H9 (cell line): ENCODE measurements around the gene LFNG. TPM values are rescaled to one million over a fixed set of nuclear protein-coding genes. Genes with fewer than 3 reads are reported as not detected.

Experiments used
- DNase-seq: peaks from one replicate; pipeline ENCODE4 v3.0.0-alpha.2; 2017
- H2AFZ ChIP-seq: one replicate; pipeline ENCODE4 v1.6.1; 2013; ENCODE audit warnings: mild to moderate bottlenecking, low read length, control low read depth, moderate library complexity
- H2AK5ac ChIP-seq: 2 replicates; pipeline ENCODE4 v1.6.1; 2013; ENCODE audit warnings: low read length, control low read depth, mixed read lengths; ENCODE audit not compliant: insufficient read length
- H2BK120ac ChIP-seq: one replicate; pipeline ENCODE4 v1.6.1; 2013; ENCODE audit warnings: low read depth, mild to moderate bottlenecking, low read length, control low read depth, inconsistent platforms; ENCODE audit not compliant: poor library complexity, severe bottlenecking
- H2BK12ac ChIP-seq: 2 replicates; pipeline ENCODE4 v1.6.1; 2013; ENCODE audit warnings: low read length, control low read depth, mixed read lengths, low read depth; ENCODE audit not compliant: insufficient read length
- H2BK15ac ChIP-seq: 2 replicates; pipeline ENCODE4 v1.6.1; 2013; ENCODE audit warnings: low read depth, low read length, control low read depth
- H2BK20ac ChIP-seq: one replicate; pipeline ENCODE4 v1.6.1; 2013; ENCODE audit warnings: low read depth, mild to moderate bottlenecking, low read length, control low read depth, inconsistent platforms; ENCODE audit not compliant: poor library complexity, severe bottlenecking
- H2BK5ac ChIP-seq: 2 replicates; pipeline ENCODE4 v1.6.1; 2013; ENCODE audit warnings: low read length, control low read depth, mixed read lengths; ENCODE audit not compliant: insufficient read length
- H3K14ac ChIP-seq: 2 replicates; pipeline ENCODE4 v1.6.1; 2013; ENCODE audit warnings: low read length, control low read depth; ENCODE audit not compliant: insufficient read depth
- H3K18ac ChIP-seq: 2 replicates; pipeline ENCODE4 v1.6.1; 2013; ENCODE audit warnings: low read depth, mild to moderate bottlenecking, mixed read lengths, low read length, control low read depth; ENCODE audit not compliant: insufficient read length
- H3K23ac ChIP-seq: 2 replicates; pipeline ENCODE4 v1.6.1; 2013; ENCODE audit warnings: low read length, control low read depth, mixed read lengths, low read depth; ENCODE audit not compliant: insufficient read length
- H3K23me2 ChIP-seq: 2 replicates; pipeline ENCODE4 v1.6.1; 2013; ENCODE audit warnings: low read depth, mild to moderate bottlenecking, mixed read lengths, low read length, control low read depth; ENCODE audit not compliant: insufficient read length, poor library complexity, severe bottlenecking
- H3K27ac ChIP-seq: 2 replicates; pipeline ENCODE4 v1.5.1; 2013; ENCODE audit warnings: low read length, control low read depth, mixed read lengths, low read depth; ENCODE audit not compliant: insufficient read length
- H3K27me3 ChIP-seq: 2 replicates; pipeline ENCODE4 v1.6.1; 2013; ENCODE audit warnings: low read length, control low read depth, inconsistent platforms; ENCODE audit not compliant: insufficient read depth
- H3K4ac ChIP-seq: 2 replicates; pipeline ENCODE4 v1.6.1; 2013; ENCODE audit warnings: low read depth, mild to moderate bottlenecking, control low read depth, inconsistent platforms, low read length, moderate library complexity
- H3K4me1 ChIP-seq: 2 replicates; pipeline ENCODE4 v1.6.1; 2013; ENCODE audit warnings: low read length, control low read depth, inconsistent platforms; ENCODE audit not compliant: insufficient read depth
- H3K4me2 ChIP-seq: 2 replicates; pipeline ENCODE4 v1.6.1; 2013; ENCODE audit warnings: low read length, control low read depth, mixed read lengths; ENCODE audit not compliant: insufficient read length, insufficient read depth
- H3K56ac ChIP-seq: 2 replicates; pipeline ENCODE4 v1.6.1; 2013; ENCODE audit warnings: low read depth, mild to moderate bottlenecking, mixed read lengths, low read length, control low read depth; ENCODE audit not compliant: insufficient read length
- H3K79me1 ChIP-seq: 2 replicates; pipeline ENCODE4 v1.6.1; 2013; ENCODE audit warnings: low read depth, mild to moderate bottlenecking, moderate library complexity, low read length, control low read depth, inconsistent platforms; ENCODE audit not compliant: insufficient read depth, poor library complexity, severe bottlenecking
- H3K79me2 ChIP-seq: 2 replicates; pipeline ENCODE4 v1.6.1; 2013; ENCODE audit warnings: low read length, control low read depth, inconsistent platforms; ENCODE audit not compliant: insufficient read depth
- H3K9ac ChIP-seq: 2 replicates; pipeline ENCODE4 v1.6.1; 2013; ENCODE audit warnings: low read length, control low read depth, mixed read lengths; ENCODE audit not compliant: insufficient read length; ENCODE audit errors: extremely low read depth
- H3K9me3 ChIP-seq: one replicate; pipeline ENCODE4 v1.6.1; 2013; ENCODE audit warnings: low read depth, low read length, inconsistent platforms; ENCODE audit not compliant: control insufficient read depth
- H3T11ph ChIP-seq: one replicate; pipeline ENCODE4 v1.6.1; 2013; ENCODE audit warnings: mild to moderate bottlenecking, low read length, control low read depth, inconsistent platforms
- H4K20me1 ChIP-seq: one replicate; pipeline ENCODE4 v1.6.1; 2013; ENCODE audit not compliant: control insufficient read depth, insufficient read length, insufficient read depth
- H4K5ac ChIP-seq: 2 replicates; pipeline ENCODE4 v1.6.1; 2013; ENCODE audit warnings: low read depth, mild to moderate bottlenecking, mixed read lengths, low read length, control low read depth; ENCODE audit not compliant: insufficient read length
- H4K8ac ChIP-seq: replicated peaks from 2 replicates; pipeline ENCODE4 v1.6.1; 2013; ENCODE audit warnings: low read length, control low read depth, mixed read lengths, low read depth; ENCODE audit not compliant: insufficient read length
- H4K91ac ChIP-seq: 2 replicates; pipeline ENCODE4 v1.6.1; 2013; ENCODE audit warnings: low read depth, mild to moderate bottlenecking, moderate library complexity, mixed read lengths, low read length, control low read depth; ENCODE audit not compliant: insufficient read length
- H3K27ac Mint-ChIP-seq, 3 experiments: 2 replicates in 2 of 3; 3 replicates in 1 of 3; pipeline ENCODE4 v1.8.0; 2020 to 2021; ENCODE audit warnings: mixed read lengths in 3 of 3, mild to moderate bottlenecking in 1 of 3, moderate library complexity in 1 of 3
- H3K27me3 Mint-ChIP-seq: 2 replicates; pipeline ENCODE4 v1.8.0; 2021; ENCODE audit warnings: low read depth, mild to moderate bottlenecking, moderate library complexity, mixed read lengths
- H3K36me3 Mint-ChIP-seq, 3 experiments: 2 replicates in 2 of 3; 3 replicates in 1 of 3; pipeline ENCODE4 v1.8.0; 2020 to 2021; ENCODE audit warnings: low read depth in 3 of 3, mixed read lengths in 3 of 3; ENCODE audit not compliant: insufficient read depth in 1 of 3
- H3K4me1 Mint-ChIP-seq, 2 experiments: 2 replicates each; pipeline ENCODE4 v1.8.0; 2020; ENCODE audit warnings: mixed read lengths in 2 of 2
- H3K4me3 Mint-ChIP-seq, 2 experiments: 2 replicates in 1 of 2; 3 replicates in 1 of 2; pipeline ENCODE4 v1.8.0; 2020 to 2021; ENCODE audit warnings: mild to moderate bottlenecking in 2 of 2, mixed read lengths in 2 of 2, moderate library complexity in 1 of 2
- H3K9me3 Mint-ChIP-seq, 2 experiments: 2 replicates in 1 of 2; 3 replicates in 1 of 2; pipeline ENCODE4 v1.8.0; 2020; ENCODE audit warnings: mild to moderate bottlenecking in 2 of 2, mixed read lengths in 2 of 2, moderate library complexity in 1 of 2
- CTCF ChIP-seq: fragments of 200-600 bp; sonication (generic); conservative IDR thresholded peaks from 3 replicates; pipeline ENCODE4 v1.8.0; 2021; ENCODE audit warnings: antibody characterized with exemption, mild to moderate bottlenecking
- WGBS: extraction: QIAGEN DNeasy Blood & Tissue Kit; methylation state at CpG from one replicate; pipeline ENCODE4 v1.1.7; 2013; ENCODE audit warnings: missing lambda C conversion rate, low lambda C conversion rate, mixed read lengths; ENCODE audit not compliant: insufficient read length; ENCODE audit errors: extremely low coverage; 5-methylcytosine and 5-hydroxymethylcytosine counted together
- total RNA-seq: library from RNA; stranded (reverse); gene quantifications from 2 replicates; pipeline ENCODE4 v1.2.1, GENCODE V29; 2021

Gene LFNG
- total RNA-seq, 1 experiment from 2014 or later, result 52.9 TPM

DNA sequence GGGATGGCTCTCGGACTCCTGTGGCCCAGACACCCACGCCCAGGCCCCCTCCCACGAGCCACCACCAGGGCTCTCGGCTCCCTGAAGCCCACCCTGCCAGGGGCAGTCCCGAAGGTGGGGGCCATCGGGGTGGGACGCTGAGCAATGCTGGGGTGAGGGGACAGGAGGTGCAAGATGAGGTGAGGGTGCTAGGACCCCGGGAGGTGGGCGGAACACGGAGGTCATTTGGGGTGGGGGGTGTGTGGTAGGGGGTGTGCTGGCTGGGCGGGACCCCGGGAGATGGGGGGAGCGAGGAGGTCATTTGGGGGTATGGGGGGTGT lies 17.0 kb upstream of the LFNG start:
- Histone ChIP-seq H2BK5ac (no peak overlapping the region), H2AK5ac (no peak overlapping the region), H4K8ac (no peak overlapping the region), H3K4me1 (no peaks in the 10 kb centered on the region; the same call in 1 of the 2 replicates), H2BK20ac (no peak overlapping the region), H3K27me3 (no peaks in the 10 kb centered on the region), H3K27ac (no peak overlapping the region), H3K56ac (no peak overlapping the region), H4K91ac (no peak overlapping the region), H4K5ac (no peak overlapping the region), H3K79me1 (no peaks in the 10 kb centered on the region), H2BK15ac (no peak overlapping the region), H3K14ac (no peak overlapping the region), H3T11ph (no peak overlapping the region), H3K9me3 (no peaks in the 10 kb centered on the region), H3K4me2 (no peak overlapping the region), H2BK120ac (no peak overlapping the region), H2BK12ac (no peak overlapping the region), H3K23me2 (no peaks in the 10 kb centered on the region), H3K23ac (no peak overlapping the region), H3K18ac (no peak overlapping the region), H2AFZ (no peak overlapping the region), H3K4ac (no peak overlapping the region), H3K9ac (no peak overlapping the region), H4K20me1 (no peaks in the 10 kb centered on the region), H3K79me2 (no peaks in the 10 kb centered on the region)
- TF ChIP-seq CTCF, result no peak
- Mint-ChIP-seq H3K9me3 (no peaks in the 10 kb centered on the region; a peak in 1 of 5 replicates), H3K36me3 (no peaks in the 10 kb centered on the region), H3K27ac (no peak overlapping the region), H3K27me3 (no peaks in the 10 kb centered on the region; the same call in 1 of the 2 replicates), H3K4me1 (peaks cover 28 to 44% of the 10 kb centered on the region in 2 experiments), H3K4me3 (no peak overlapping the region)
- DNase-seq, result no peak
- no CpG with 5 or more reads among the region's 13 CpGs for WGBS
